Femur (tissue), 1 donor: ENCODE results near the gene CAMTA1.
A peak's percentile ranks its signal among the peaks of the same experiment; 100 is the strongest.

Experiments used
- DNase-seq: peaks from one replicate; pipeline ENCODE4 v3.0.0-alpha.2; 2017

Gene CAMTA1

GRCh38 chr1:6777813-6778212 is 7.4 kb upstream of the CAMTA1 start:
- no peak for DNase-seq

DNA sequence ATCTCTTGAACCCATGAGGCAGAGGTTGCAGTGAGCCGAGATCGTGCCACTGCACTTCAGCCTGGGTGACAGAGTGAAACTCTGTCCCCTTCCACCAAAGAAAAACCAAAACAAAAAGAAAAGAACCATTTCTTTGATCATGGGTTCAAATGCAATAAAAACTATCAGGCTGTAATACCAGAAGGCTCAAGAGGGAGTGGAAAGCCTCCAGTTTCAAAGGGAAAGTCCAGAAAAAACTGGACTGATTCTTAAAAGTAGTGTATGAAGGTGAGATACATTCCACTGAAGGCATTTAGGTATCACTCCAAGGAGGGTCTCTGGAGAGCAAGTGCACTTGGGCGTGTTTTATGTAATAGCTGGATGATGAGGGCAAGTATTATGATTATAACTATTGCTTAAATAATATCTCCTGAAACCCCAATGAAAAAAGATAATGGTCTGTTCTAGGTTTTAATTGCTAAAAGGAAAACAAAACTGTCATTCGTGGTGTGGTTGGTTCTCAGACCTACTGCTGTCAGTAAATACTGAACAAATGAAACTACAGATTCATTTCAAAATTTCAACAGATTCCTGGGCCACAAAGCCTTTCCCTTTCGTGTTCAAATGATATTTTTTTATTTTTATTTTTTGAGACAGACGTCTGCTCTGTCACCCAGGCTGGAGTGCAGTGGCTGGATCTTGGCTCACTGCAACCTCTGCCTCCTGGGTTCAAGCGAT is 6.0 kb upstream of the CAMTA1 start:
- DNase-seq: no peak

DNA sequence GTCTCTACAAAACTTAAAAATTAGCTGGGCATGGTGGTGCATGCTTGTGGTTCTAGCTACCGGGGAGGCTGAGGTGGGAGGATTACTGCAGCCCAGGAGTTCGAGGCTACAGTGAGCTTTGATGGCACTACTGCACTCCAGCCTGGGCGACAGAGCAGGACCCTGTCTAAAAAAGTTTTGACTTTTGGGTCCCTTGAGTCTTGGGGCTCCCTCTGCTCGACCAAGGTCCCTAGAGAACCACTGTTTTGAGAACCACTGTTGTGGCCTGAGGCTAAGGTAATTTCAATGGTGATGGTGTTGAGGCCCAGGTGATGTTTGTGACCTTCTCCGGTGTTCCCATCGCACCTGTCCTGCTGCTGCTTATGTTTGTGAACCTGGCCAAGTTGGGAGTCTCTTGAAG is 3.1 kb upstream of the CAMTA1 start:
- no peak for DNase-seq

GRCh38 chr1:6783221-6783620 is 2.0 kb upstream of the CAMTA1 start:
- no peak for DNase-seq

- DNase-seq: no peak
Measured at GRCh38 chr1:6783936-6784559, 1.2 kb upstream of the CAMTA1 start.

GRCh38 chr1:6784560-6785317 is 515 bp upstream of the CAMTA1 start:
- DNase-seq: peak; percentile 100

- peak; percentile 65 for DNase-seq
Measured at GRCh38 chr1:6785728-6786505, 663 bp downstream of the CAMTA1 start.

DNA sequence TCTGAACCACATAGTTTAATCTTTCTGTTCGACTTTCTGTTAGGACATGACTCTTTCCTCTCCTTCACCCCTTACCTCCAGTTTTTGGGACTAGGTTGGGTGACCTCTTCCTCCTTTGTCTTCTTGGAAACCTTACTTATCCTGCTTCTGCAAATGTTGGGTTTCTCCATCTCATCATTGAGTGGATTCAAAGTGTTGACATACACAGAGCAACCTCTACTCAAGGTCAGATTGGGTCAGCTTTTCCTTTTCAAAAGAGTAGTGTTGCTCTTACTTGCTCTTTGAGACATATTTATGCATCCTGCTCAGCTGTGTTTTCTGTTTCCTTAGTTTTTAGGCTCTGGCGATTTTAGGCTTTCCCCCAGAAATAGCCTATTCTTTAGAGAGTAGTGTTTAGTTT is 3.7 kb downstream of the CAMTA1 start:
- no peak for DNase-seq

GRCh38 chr1:6790146-6790545 is 4.9 kb downstream of the CAMTA1 start:
- DNase-seq: no peak

DNA sequence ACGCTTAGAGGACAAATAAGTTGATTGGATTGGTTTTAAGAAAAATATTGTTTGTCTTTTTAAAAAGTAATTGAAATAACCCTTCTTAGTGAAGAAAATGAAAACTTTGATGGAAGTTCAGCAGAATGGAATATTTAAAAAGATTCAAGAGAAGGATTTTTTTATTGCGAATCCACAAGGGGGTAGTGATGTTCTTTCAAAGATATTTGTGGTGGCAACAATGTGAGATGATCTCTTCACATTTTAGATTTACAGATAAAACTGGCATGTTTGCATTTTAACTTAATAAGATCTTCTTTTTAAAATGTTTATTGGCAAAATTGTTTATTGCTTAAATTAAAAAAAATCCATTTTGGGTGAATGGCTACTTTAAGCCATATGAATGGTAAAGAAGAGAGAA is 8.9 kb downstream of the CAMTA1 start:
- DNase-seq: no peak

- DNase-seq: no peak
Measured at GRCh38 chr1:6795203-6795602, 9.9 kb downstream of the CAMTA1 start.

GRCh38 chr1:6795661-6796060 is 10.4 kb downstream of the CAMTA1 start:
- no peak for DNase-seq

GRCh38 chr1:6796095-6796494 is 10.8 kb downstream of the CAMTA1 start:
- DNase-seq: no peak

- DNase-seq: no peak
Measured at GRCh38 chr1:6799499-6799898, 14.2 kb downstream of the CAMTA1 start.

DNA sequence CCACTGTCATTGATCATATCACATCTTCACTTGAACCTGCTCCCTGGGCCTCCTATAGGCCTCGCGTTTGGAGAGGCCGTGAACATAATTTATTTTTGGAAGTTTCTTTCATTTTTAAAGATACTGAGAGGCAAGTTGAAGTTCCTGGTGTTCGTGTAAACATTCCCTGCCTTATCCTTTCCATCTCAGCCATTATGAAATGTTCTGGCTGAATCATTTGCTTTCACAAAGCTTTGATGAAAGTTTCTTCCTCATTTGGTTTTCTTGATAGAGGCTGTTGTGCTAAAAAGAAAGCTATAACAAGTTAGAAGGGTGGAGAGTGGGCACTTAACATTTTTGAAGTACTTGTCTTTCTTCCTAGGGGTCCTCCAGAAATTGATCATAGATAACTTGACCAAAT is 15.5 kb downstream of the CAMTA1 start:
- DNase-seq: no peak

DNA sequence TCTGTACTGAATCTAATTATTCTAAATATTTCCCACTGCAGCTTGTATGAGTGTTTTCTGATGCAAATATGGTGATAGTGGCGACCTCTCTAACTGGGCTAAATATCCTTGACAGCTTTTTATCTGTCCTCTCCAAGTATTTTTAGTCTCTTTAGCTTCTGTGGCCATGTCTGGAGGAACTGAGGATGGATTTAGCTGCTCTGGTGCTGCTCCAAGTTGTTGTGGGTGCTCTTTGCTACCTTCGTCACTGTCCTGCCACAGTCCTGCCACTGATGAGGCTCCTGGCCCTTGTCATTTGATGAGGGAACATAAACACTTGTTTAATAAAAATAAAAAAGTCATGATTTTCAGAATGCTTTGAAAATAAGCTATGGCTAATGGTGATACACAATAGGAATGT is 15.9 kb downstream of the CAMTA1 start:
- no peak for DNase-seq

DNA sequence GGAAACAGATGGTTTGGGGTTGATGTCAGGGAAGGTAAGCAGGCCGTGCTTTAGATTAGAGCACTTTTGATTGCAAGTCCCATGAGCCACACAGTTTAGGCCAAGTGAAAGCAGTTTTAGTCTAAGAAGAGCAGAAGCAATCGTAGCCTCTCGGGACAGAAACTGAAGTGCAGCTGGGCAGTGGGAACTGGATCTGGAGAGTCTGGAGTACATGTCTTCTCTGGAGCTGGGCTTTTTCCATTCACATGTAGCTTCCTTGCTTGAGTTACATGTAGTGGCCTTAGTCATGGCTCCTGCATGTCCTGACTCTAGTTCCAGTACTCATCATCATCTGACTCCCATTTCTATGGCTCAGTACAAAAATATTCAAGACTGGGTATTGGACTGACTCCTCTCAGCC is 16.7 kb downstream of the CAMTA1 start:
- DNase-seq: no peak

DNA sequence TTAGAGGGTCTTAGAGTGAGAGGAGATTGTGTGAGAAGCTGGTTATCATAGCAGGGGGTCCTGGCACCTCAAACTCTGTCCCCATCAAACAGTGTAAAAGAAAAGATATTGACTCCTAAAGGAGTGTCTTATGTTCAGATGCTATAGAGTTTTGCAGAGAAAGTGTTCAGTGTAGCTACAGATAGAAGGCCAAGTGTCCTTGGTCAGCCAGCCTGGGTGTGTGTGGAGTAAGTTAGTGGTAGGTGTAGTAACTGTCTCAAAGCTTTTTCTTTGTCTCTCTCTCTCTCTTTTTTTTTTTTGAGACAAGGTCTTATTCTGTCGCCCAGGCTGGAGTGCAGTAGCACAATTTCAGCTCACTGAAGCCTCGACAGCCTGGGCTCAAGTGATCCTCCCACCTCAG is 17.2 kb downstream of the CAMTA1 start:
- no peak for DNase-seq

DNA sequence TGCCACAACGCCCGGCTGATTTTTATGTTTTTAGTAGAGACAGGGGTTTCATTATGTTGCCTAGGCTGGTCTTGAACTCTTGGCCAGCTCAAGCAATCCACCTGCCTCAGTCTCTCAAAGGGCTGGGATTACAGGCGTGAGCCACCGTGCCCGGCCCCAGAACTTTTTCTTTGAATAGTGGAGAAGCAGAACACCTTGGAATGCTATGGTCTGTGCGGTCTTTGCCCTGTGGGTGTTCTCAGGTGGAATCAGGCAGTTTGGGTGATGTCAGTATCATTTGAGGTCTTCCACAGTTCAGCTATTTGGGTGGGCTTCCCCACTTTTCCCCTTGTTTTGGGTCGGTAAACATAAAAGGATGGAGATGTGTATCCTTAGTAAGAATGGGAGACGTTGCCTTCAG is 17.6 kb downstream of the CAMTA1 start:
- DNase-seq: no peak

- DNase-seq: no peak
Measured at GRCh38 chr1:6803357-6803756, 18.1 kb downstream of the CAMTA1 start.

DNA sequence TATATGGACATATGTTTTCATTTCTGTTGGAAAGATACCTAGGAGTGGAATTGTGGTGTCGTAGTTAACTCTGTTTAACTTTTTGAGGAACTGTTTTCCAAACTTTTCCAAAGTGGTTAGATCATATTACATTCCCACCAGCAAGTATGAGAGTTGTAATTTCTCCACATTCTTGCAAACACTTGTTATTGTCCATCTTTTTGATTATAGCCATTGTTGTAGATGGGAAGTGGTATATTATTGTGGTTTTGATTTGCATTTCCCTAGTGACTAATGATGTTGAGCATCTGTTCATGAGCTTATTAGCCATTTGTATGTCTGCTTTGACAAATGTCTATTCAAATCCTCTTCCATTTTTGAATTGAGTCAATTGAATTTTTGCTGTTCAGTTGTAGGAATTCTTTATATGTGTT is 19.8 kb downstream of the CAMTA1 start:
- no peak for DNase-seq

- DNase-seq: no peak
Measured at GRCh38 chr1:6807782-6808181, 22.5 kb downstream of the CAMTA1 start.

DNA sequence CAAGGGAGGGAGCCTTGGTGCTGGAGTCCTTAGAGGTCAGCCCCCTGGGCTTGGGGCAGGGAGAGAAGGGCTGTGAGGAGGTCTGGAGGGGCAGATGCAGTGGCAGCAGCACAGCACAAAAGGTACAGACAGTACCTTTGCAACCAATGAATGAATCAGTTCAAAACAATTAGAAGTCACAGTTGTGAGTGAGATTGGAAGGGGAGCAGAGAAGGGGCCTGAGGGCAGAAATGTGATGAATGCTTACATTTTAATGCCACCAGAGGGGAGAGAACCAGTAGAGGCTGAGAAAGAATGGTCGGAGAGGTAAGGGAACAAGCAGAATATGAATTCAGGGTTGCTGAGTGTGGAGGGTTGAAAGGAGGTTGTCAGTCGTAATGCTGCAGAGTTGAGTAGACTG is 24.2 kb downstream of the CAMTA1 start:
- no peak for DNase-seq
